Hypothalamus (tissue), 51 donors: Measurements from ENCODE around the gene VSX2.

ENCODE experiments used
- DNase-seq, 51 donors: peaks; one replicate each; lab custom pipeline; 2025; lab: John Stamatoyannopoulos, UW

Gene VSX2

GRCh38 chr14:74297986-74298385, 58.7 kb downstream of the VSX2 start:
- no peak for DNase-seq

- peak in 8 of 51 donors; percentile 10 to 54 (median 28) for DNase-seq
Measured at GRCh38 chr14:74299061-74299545, 59.9 kb downstream of the VSX2 start.

GRCh38 chr14:74301594-74302151, 62.4 kb downstream of the VSX2 start:
- peak in 7 of 51 donors; percentile 3 to 81 (median 19) for DNase-seq

DNA sequence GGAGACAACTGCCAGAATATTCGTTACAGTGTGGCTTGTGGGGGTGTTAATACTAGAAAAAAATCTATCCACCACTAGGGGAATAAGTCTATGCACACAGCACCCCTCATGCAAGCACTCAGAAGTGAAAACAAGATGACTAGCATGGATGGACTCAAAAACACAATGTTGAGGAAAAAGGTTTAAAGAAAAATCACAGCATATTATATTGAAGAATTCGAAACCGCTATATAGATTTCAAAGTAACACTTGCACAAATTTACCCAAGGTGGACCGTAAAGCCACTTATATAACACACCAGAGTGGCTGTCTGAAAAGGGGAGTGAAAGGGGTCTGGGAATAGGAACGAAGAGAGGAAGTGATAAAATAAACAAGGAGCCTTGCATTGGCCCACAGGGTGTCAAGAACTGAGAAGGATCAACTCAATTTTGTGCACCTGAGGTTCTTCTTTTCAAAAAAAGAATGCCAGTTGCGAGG, 62.9 kb downstream of the VSX2 start:
- DNase-seq: peak in 1 of 51 donors; percentile 81

GRCh38 chr14:74302634-74303569, 63.7 kb downstream of the VSX2 start, which contains the start of gene ABCD4:
Gene ABCD4, minus strand, starts transcription at chr14:74302934. Its CDS starts 22 bp downstream, at chr14:74302912.
- DNase-seq: peak; percentile 35 to 97 (median 89)

DNA sequence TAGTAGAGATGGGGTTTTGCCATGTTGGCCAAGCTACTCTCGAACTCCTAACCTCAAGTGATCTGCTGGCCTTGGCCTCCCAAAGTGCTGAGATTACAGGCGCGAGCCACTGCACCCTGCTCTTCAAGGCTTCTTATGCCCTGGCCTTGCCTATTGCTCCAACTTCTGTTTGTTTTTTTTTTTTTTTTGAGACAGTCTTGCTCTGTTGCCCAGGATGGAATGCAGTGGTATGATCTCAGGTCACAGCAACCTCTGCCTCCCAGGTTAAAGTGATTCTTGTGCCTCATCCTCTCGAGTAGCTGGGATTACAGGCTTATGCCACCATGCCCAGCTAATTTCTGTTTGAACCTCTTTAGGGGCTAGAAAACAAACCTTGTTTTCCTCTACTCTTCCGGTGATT, 69.4 kb downstream of the VSX2 start:
- no peak for DNase-seq

GRCh38 chr14:74309125-74310022, 70.1 kb downstream of the VSX2 start:
- DNase-seq: no peak

DNA sequence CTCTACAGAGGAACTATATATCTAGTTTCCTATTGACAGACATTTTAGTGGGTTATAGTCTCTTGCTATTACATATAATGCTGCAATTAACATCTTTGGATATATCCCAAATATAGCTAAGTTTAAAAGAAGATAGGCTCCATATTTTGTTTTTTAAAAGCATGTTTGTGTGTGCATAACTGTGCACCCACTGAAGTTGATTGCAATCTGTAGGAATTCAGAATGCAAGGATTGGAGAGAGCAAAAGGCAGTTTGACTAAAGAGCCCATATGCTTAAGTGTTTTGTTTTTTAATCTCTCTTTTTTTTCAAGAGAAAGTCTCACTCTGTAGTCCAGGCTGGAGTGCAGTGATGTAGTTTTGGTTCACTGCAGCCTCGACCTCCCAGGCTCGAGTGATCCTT, 72.9 kb downstream of the VSX2 start:
- DNase-seq: no peak
